Measurements from ENCODE around the gene IGHMBP2. TPM values are rescaled to one million over a fixed set of nuclear protein-coding genes. Genes with fewer than 3 reads are reported as not detected.

Gene IGHMBP2
- total and polyA plus RNA-seq, 2 donors from 2014 or later = 8.8 to 19.6 TPM

- intact Hi-C loops (cut with DNase I) = no loop called here
- no peak for DNase-seq
- no peaks in the 10 kb centered on the region for H3K27me3 ChIP-seq (ENCODE audit: control insufficient read depth, insufficient read depth, low read length)
Observed at GRCh38 chr11:68862421-68862820, 41.3 kb upstream of the IGHMBP2 start.

GRCh38 chr11:68863553-68864265 is 40.0 kb upstream of the IGHMBP2 start:
- TF ChIP-seq CTCF (IDR thresholded peaks at IDR 0.05; ENCODE audit: borderline replicate concordance, extremely low read depth, insufficient read depth) = no peak
- Histone ChIP-seq H3K4me3 (ENCODE audit: low read length in 3 of 3) (no peak overlapping the region), H3K4me1 (ENCODE audit: control insufficient read depth in 2 of 3, insufficient read depth in 2 of 3, low read depth in 1 of 3, low read length in 3 of 3) (no peaks in the 10 kb centered on the region), H3K36me3 (ENCODE audit: control insufficient read depth in 2 of 3, insufficient read depth in 3 of 3, low read length in 3 of 3) (no peaks in the 10 kb centered on the region), H3K27ac (ENCODE audit: low read depth in 2 of 2, low read length in 2 of 2) (no peak overlapping the region), H3K9ac (ENCODE audit: low read length in 3 of 3) (no peak overlapping the region), H3K27me3 (ENCODE audit: control insufficient read depth, insufficient read depth, low read length) (no peaks in the 10 kb centered on the region), H3K9me3 (ENCODE audit: control insufficient read depth in 2 of 3, insufficient read depth in 1 of 3, low read length in 3 of 3) (peaks cover 0 to 4% (median 0%) of the 10 kb centered on the region in 3 donors)
- no peak for DNase-seq
- intact Hi-C loops (cut with DNase I) = no loop called here
- FAIRE-seq = no peak

More at GRCh38 chr11:68862421-68862820, 41.3 kb upstream of the IGHMBP2 start:
- TF ChIP-seq CTCF (IDR thresholded peaks at IDR 0.05; ENCODE audit: borderline replicate concordance, extremely low read depth, insufficient read depth) = no peak
- Histone ChIP-seq H3K9me3 (ENCODE audit: control insufficient read depth in 2 of 3, insufficient read depth in 1 of 3, low read length in 3 of 3) (peaks cover 0 to 4% (median 0%) of the 10 kb centered on the region in 3 donors), H3K36me3 (ENCODE audit: control insufficient read depth in 2 of 3, insufficient read depth in 3 of 3, low read length in 3 of 3) (no peaks in the 10 kb centered on the region), H3K4me1 (ENCODE audit: control insufficient read depth in 2 of 3, insufficient read depth in 2 of 3, low read depth in 1 of 3, low read length in 3 of 3) (peaks cover 0 to 4% (median 4%) of the 10 kb centered on the region in 3 donors), H3K9ac (ENCODE audit: low read length in 3 of 3) (no peak overlapping the region), H3K4me3 (ENCODE audit: low read length in 3 of 3) (no peak overlapping the region), H3K27ac (ENCODE audit: low read depth in 2 of 2, low read length in 2 of 2) (no peak overlapping the region)
- no peak for FAIRE-seq

DNA sequence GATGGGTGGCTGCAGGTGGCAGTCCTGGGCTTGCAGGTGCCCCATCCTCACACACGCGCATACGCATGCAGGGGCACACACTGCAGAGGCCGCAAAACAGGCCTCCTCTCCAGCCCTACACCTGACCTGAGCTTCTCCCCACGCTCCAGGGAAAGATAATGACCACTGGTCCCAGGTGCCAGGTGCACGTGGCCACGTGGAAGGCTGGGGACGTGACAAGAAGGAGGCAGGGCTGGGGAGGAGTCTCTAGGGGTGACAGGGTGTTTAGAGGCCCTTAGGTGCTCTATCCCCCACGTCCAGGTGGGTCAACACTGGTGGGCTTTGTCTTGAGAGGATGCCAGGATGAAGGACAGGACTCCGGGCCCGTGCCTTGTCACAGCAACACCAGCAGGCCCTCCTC is 38.5 kb upstream of the IGHMBP2 start:
- TF ChIP-seq CTCF (IDR thresholded peaks at IDR 0.05; ENCODE audit: borderline replicate concordance, extremely low read depth, insufficient read depth) = no peak
- Histone ChIP-seq H3K4me3 (ENCODE audit: low read length in 3 of 3) (no peak overlapping the region), H3K4me1 (ENCODE audit: control insufficient read depth in 2 of 3, insufficient read depth in 2 of 3, low read depth in 1 of 3, low read length in 3 of 3) (no peaks in the 10 kb centered on the region), H3K9ac (ENCODE audit: low read length in 3 of 3) (no peak overlapping the region), H3K9me3 (ENCODE audit: control insufficient read depth in 2 of 3, insufficient read depth in 1 of 3, low read length in 3 of 3) (peaks cover 0 to 4% (median 0%) of the 10 kb centered on the region in 3 donors), H3K36me3 (ENCODE audit: control insufficient read depth in 2 of 3, insufficient read depth in 3 of 3, low read length in 3 of 3) (no peaks in the 10 kb centered on the region), H3K27me3 (ENCODE audit: control insufficient read depth, insufficient read depth, low read length) (no peaks in the 10 kb centered on the region), H3K27ac (ENCODE audit: low read depth in 2 of 2, low read length in 2 of 2) (no peak overlapping the region)
- DNase-seq = no peak
- intact Hi-C loops (cut with DNase I) = no loop called here
- no peak for FAIRE-seq
